Ishikawa (cell line): Measurements from ENCODE around the gene PNPO.

Experiments used
- CEBPB ChIP-seq: IDR thresholded peaks from 2 replicates; pipeline ENCODE4 v1.6.1; 2012
- CREB1 ChIP-seq: IDR thresholded peaks from 2 replicates; pipeline ENCODE4 v1.6.1; 2012; ENCODE audit warnings: low read depth
- EGR1 ChIP-seq: IDR thresholded peaks from 2 replicates; pipeline ENCODE4 v1.6.1; 2012
- EP300 ChIP-seq: IDR thresholded peaks from 2 replicates; pipeline ENCODE4 v1.6.1; 2012; ENCODE audit warnings: borderline replicate concordance
- FOXM1 ChIP-seq: IDR thresholded peaks from 2 replicates; pipeline ENCODE4 v1.6.1; 2012; ENCODE audit warnings: low read depth, borderline replicate concordance
- MAX ChIP-seq: IDR thresholded peaks from 2 replicates; pipeline ENCODE4 v1.6.1; 2012
- NFIC ChIP-seq: IDR thresholded peaks from 2 replicates; pipeline ENCODE4 v1.6.1; 2012
- RAD21 ChIP-seq: IDR thresholded peaks from 2 replicates; pipeline ENCODE4 v1.6.1; 2012; ENCODE audit warnings: low read depth
- TAF1 ChIP-seq: IDR thresholded peaks from 2 replicates; pipeline ENCODE4 v1.6.1; 2012; ENCODE audit warnings: low read depth, mild to moderate bottlenecking
- TCF12 ChIP-seq: IDR thresholded peaks from 2 replicates; pipeline ENCODE4 v1.6.1; 2012; ENCODE audit warnings: low read depth
- TEAD4 ChIP-seq: IDR thresholded peaks from 2 replicates; pipeline ENCODE4 v1.6.1; 2012
- USF1 ChIP-seq: IDR thresholded peaks from 2 replicates; pipeline ENCODE4 v1.6.1; 2012
- YY1 ChIP-seq: IDR thresholded peaks from 2 replicates; pipeline ENCODE4 v1.6.1; 2012; ENCODE audit warnings: low read depth
- ZBTB7A ChIP-seq: IDR thresholded peaks from 2 replicates; pipeline ENCODE4 v1.6.1; 2012; ENCODE audit warnings: low read depth
- TF ChIP-seq, protein P1 (sequence below): IDR thresholded peaks from 2 replicates; pipeline ENCODE4 v1.6.1; 2012; ENCODE audit warnings: low read depth, mild to moderate bottlenecking

The PNPO gene

GRCh38 chr17:47973541-47973940 is 32.2 kb downstream of the PNPO start:
- TF ChIP-seq NFIC (no peak), USF1 (no peak), EGR1 (no peak), RAD21 (no peak)

GRCh38 chr17:47975189-47975822 is 33.9 kb downstream of the PNPO start:
- no peak for TF ChIP-seq FOXM1
- TF ChIP-seq ZBTB7A, result no peak
- no peak for TF ChIP-seq YY1
- no peak for TF ChIP-seq TAF1
- TF ChIP-seq, protein P1, sequence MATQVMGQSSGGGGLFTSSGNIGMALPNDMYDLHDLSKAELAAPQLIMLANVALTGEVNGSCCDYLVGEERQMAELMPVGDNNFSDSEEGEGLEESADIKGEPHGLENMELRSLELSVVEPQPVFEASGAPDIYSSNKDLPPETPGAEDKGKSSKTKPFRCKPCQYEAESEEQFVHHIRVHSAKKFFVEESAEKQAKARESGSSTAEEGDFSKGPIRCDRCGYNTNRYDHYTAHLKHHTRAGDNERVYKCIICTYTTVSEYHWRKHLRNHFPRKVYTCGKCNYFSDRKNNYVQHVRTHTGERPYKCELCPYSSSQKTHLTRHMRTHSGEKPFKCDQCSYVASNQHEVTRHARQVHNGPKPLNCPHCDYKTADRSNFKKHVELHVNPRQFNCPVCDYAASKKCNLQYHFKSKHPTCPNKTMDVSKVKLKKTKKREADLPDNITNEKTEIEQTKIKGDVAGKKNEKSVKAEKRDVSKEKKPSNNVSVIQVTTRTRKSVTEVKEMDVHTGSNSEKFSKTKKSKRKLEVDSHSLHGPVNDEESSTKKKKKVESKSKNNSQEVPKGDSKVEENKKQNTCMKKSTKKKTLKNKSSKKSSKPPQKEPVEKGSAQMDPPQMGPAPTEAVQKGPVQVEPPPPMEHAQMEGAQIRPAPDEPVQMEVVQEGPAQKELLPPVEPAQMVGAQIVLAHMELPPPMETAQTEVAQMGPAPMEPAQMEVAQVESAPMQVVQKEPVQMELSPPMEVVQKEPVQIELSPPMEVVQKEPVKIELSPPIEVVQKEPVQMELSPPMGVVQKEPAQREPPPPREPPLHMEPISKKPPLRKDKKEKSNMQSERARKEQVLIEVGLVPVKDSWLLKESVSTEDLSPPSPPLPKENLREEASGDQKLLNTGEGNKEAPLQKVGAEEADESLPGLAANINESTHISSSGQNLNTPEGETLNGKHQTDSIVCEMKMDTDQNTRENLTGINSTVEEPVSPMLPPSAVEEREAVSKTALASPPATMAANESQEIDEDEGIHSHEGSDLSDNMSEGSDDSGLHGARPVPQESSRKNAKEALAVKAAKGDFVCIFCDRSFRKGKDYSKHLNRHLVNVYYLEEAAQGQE, result no peak
- TF ChIP-seq CEBPB, result no peak
- no peak for TF ChIP-seq MAX
- TF ChIP-seq TEAD4, result no peak
- TF ChIP-seq USF1, result no peak
- no peak for TF ChIP-seq TCF12
- TF ChIP-seq RAD21, result no peak
- no peak for TF ChIP-seq EGR1
- no peak for TF ChIP-seq EP300
- TF ChIP-seq NFIC, result no peak
- TF ChIP-seq CREB1, result no peak

- TF ChIP-seq ZBTB7A (no peak), TAF1 (no peak), MAX (no peak), USF1 (no peak), EGR1 (no peak), NFIC (no peak), TCF12 (no peak), RAD21 (no peak)
- TF ChIP-seq, protein P1, result no peak
Observed at GRCh38 chr17:47975823-47976205, 34.4 kb downstream of the PNPO start.

- TF ChIP-seq ZBTB7A (0 out of 2 replicates have a peak, but pooled peaks have one; percentile 49), EGR1 (no peak), NFIC (no peak), YY1 (no peak), TCF12 (no peak), EP300 (no peak), RAD21 (peak; percentile 73), CEBPB (no peak), FOXM1 (no peak)
Observed at GRCh38 chr17:47978324-47978723, 37.0 kb downstream of the PNPO start.

GRCh38 chr17:47980541-47980940 is 39.2 kb downstream of the PNPO start:
- TF ChIP-seq MAX, result no peak
- no peak for TF ChIP-seq TEAD4
- no peak for TF ChIP-seq CEBPB
- no peak for TF ChIP-seq EGR1
- TF ChIP-seq TCF12, result no peak
- no peak for TF ChIP-seq FOXM1
- TF ChIP-seq RAD21, result no peak
- no peak for TF ChIP-seq ZBTB7A
- no peak for TF ChIP-seq USF1
- no peak for TF ChIP-seq TAF1
- no peak for TF ChIP-seq YY1
- TF ChIP-seq NFIC, result no peak
- TF ChIP-seq, protein P1, result no peak
- TF ChIP-seq CREB1, result no peak
- no peak for TF ChIP-seq EP300
